SH-SY5Y (cell line): ENCODE data around the gene UNC93A.

ENCODE experiments used
- GATA2 ChIP-seq: IDR thresholded peaks from 2 replicates; pipeline ENCODE4 v1.6.1; 2011; ENCODE audit warnings: mild to moderate bottlenecking, low read depth, low read length
- GATA3 ChIP-seq: IDR thresholded peaks from 2 replicates; pipeline ENCODE4 v1.6.1; 2011; ENCODE audit warnings: low read depth, mild to moderate bottlenecking, low read length, moderate library complexity

The UNC93A gene

DNA sequence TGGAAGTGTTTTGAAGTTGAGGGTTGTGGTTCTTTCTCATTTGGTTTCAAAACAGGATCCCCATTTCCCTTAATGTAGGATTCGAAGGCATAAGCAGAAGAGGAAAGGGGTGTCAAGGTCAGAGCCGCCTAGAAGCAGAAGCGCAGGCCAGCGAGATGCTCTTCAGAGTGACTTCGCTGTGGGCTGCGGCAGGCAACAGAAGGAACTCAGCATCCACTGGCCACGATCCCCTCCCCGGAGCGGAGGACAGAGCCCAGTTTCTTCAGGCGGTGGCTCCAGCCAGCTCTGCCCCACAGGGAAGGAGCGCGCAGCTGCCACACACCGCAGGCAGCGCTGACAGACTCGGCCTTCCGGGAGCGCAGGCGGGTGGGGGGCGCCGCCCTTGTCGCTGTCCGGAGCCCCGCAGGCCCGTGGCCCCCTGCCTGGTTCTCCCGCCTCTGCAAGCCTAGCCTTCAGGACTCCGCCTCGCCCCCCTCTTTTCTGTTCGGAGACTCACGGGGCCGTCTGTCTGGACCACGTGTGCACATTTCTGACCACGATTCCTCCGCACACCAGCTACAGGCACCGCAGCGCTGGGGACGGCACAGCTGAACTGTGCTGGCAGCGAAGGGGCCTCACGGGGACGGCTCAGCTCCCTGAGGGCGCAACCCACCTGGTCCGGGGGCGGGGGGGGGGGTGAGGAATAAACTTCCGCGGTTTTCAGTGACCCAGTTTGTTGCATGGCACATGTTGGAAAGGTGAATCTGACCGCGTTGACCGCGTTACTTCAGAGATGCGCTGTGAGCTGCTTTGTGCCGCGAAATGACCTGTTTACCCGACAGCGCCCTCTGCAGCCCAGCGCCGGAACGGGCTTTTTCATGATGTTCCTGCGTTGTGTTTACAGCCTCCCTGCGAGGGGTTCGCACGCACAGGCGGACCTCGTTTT is 59.9 kb downstream of the UNC93A start:
- TF ChIP-seq GATA2 (no peak), GATA3 (no peak)

DNA sequence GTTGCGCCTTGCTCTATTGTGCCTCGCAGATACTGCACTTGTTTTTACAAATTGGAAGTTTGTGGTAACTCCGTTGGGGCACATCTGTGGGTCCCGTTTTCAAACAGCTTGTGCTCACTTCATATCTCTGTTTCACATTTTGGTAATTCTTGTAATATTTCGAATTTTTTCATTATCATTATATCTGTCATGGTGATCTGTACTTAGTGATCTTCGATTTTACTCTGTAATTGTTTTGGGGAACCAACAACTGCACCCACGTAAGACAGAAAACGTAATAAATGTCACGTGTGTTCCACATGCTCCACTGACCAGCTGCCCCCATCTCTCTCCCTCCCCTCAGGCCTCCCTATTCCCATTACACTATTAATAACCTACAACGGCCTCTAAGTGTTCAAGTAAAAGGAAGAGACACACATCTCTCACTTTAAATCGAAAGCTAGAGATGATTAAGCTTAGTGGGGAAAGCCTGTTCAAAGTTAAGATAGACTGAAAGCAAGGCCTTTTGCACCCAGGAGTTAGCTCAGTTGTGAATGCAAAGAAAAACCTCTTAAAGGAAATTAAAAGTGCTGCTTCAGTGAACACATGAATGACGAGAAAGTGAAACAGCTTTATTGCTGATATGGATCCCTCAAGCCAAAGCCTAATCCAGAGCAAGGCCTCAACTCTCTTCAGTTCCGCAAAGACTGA is 60.7 kb downstream of the UNC93A start:
- TF ChIP-seq GATA2 (no peak), GATA3 (no peak)

DNA sequence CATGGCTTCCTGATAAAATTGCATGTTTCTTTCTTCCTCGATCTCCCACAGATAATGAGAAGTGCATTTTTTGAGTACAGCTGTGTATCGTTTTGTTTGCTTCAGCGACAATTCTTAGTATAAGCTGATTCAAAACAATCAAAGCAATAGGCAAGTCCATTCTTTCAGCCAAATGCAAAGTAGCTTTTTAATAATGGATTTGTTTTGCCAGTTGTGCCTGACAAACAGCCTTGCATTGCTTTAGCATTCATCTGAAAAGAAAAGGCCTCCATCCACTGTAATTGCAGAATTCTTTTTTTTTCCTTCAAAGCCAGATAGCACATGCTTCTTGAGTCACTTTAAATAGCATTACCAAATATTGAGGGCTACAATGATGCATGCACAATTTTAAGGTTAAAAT is 65.8 kb downstream of the UNC93A start:
- no peak for TF ChIP-seq GATA3
- no peak for TF ChIP-seq GATA2
